SK-N-SH treated with all-trans-retinoic acid at 6 μM for 48 hours (cell line): ENCODE data around the gene TUBA4A.

Source experiments
- ATAC-seq: fragments of 200-7000 bp; cut with Tn5 transposase; 3 replicates; pipeline ENCODE4 v1.9.1; 2020; ENCODE audit warnings: mild to moderate bottlenecking, moderate library complexity
- ARNTL ChIP-seq: fragments of 450-650 bp; formaldehyde crosslinking; IDR thresholded peaks from 2 replicates; pipeline ENCODE4 v1.5.0; 2020; ENCODE audit warnings: low read depth, mild to moderate bottlenecking, moderate library complexity, borderline replicate concordance
- BACH2 ChIP-seq: fragments of 250-450 bp; sonication (Bioruptor Pico); IDR thresholded peaks from 2 replicates; pipeline ENCODE4 v1.9.0; 2021; ENCODE audit warnings: mild to moderate bottlenecking, borderline replicate concordance
- CREB5 ChIP-seq: fragments of 250-450 bp; sonication (Bioruptor Pico); IDR thresholded peaks from 2 replicates; pipeline ENCODE4 v1.5.1; 2020; ENCODE audit warnings: low read depth, mild to moderate bottlenecking, moderate library complexity
- CSDC2 ChIP-seq: fragments of 250-450 bp; sonication (Bioruptor Pico); IDR thresholded peaks from 2 replicates; pipeline ENCODE4 v1.5.0; 2020; ENCODE audit warnings: mild to moderate bottlenecking, moderate library complexity
- ESRRG ChIP-seq: fragments of 250-450 bp; sonication (Bioruptor Pico); IDR thresholded peaks from 2 replicates; pipeline ENCODE4 v1.6.1; 2021; ENCODE audit warnings: mild to moderate bottlenecking
- GLIS3 ChIP-seq: fragments of 250-450 bp; sonication (Bioruptor Pico); IDR thresholded peaks from 2 replicates; pipeline ENCODE4 v1.5.0; 2020; ENCODE audit warnings: mild to moderate bottlenecking, moderate library complexity
- ISL1 ChIP-seq: fragments of 250-450 bp; sonication (Bioruptor Pico); IDR thresholded peaks from 2 replicates; pipeline ENCODE4 v2.1.2; 2022; ENCODE audit warnings: mild to moderate bottlenecking, moderate library complexity
- OSR1 ChIP-seq: fragments of 250-450 bp; sonication (Bioruptor Pico); IDR thresholded peaks from 2 replicates; pipeline ENCODE4 v1.8.0; 2022; ENCODE audit warnings: moderate library complexity, mild to moderate bottlenecking, inconsistent platforms
- POU6F1 ChIP-seq: fragments of 250-450 bp; sonication (Bioruptor Pico); IDR thresholded peaks from 2 replicates; pipeline ENCODE4 v1.8.0; 2021; ENCODE audit warnings: low read depth, mild to moderate bottlenecking, moderate library complexity, borderline replicate concordance
- PPARA ChIP-seq: fragments of 250-450 bp; sonication (Bioruptor Pico); IDR thresholded peaks from 2 replicates; pipeline ENCODE4 v1.5.0; 2020; ENCODE audit warnings: mild to moderate bottlenecking, borderline replicate concordance
- RARB ChIP-seq: fragments of 250-450 bp; sonication (Bioruptor Pico); IDR thresholded peaks from 2 replicates; pipeline ENCODE4 v1.8.0; 2021; ENCODE audit warnings: mild to moderate bottlenecking, moderate library complexity
- SNAI2 ChIP-seq: fragments of 250-450 bp; sonication (Bioruptor Pico); IDR thresholded peaks from 2 replicates; pipeline ENCODE4 v1.5.0; 2020; ENCODE audit warnings: mild to moderate bottlenecking, moderate library complexity
- TOX ChIP-seq: fragments of 250-450 bp; sonication (Bioruptor Pico); IDR thresholded peaks from 2 replicates; pipeline ENCODE4 v1.8.0; 2021; ENCODE audit warnings: mild to moderate bottlenecking, moderate library complexity, borderline replicate concordance
- ZC3H10 ChIP-seq: fragments of 250-450 bp; sonication (Bioruptor Pico); IDR thresholded peaks from 2 replicates; pipeline ENCODE4 v1.5.1; 2021; ENCODE audit warnings: mild to moderate bottlenecking, moderate library complexity
- ZFP3 ChIP-seq: fragments of 250-450 bp; sonication (Bioruptor Pico); IDR thresholded peaks from 2 replicates; pipeline ENCODE4 v1.5.0; 2020; ENCODE audit warnings: mild to moderate bottlenecking, moderate library complexity
- ZFP30 ChIP-seq: fragments of 450-650 bp; formaldehyde crosslinking; IDR thresholded peaks from 2 replicates; pipeline ENCODE4 v1.5.0; 2022; ENCODE audit warnings: mild to moderate bottlenecking, moderate library complexity
- ZNF565 ChIP-seq: fragments of 450-650 bp; formaldehyde crosslinking; conservative IDR thresholded peaks from 2 replicates; pipeline ENCODE4 v1.5.0; 2020; ENCODE audit warnings: low read depth, mild to moderate bottlenecking, moderate library complexity
- ZNF70 ChIP-seq: fragments of 450-650 bp; formaldehyde crosslinking; IDR thresholded peaks from 2 replicates; pipeline ENCODE4 v1.5.0; 2020; ENCODE audit warnings: mild to moderate bottlenecking, moderate library complexity
- ZNF8 ChIP-seq: fragments of 450-650 bp; formaldehyde crosslinking; IDR thresholded peaks from 2 replicates; pipeline ENCODE4 v1.5.0; 2020; ENCODE audit warnings: mild to moderate bottlenecking, moderate library complexity
- TF ChIP-seq, protein P1 (sequence below): fragments of 250-450 bp; sonication (Bioruptor Pico); IDR thresholded peaks from 2 replicates; pipeline ENCODE4 v1.8.0; 2020; ENCODE audit warnings: mild to moderate bottlenecking, moderate library complexity, borderline replicate concordance

TUBA4A gene

DNA sequence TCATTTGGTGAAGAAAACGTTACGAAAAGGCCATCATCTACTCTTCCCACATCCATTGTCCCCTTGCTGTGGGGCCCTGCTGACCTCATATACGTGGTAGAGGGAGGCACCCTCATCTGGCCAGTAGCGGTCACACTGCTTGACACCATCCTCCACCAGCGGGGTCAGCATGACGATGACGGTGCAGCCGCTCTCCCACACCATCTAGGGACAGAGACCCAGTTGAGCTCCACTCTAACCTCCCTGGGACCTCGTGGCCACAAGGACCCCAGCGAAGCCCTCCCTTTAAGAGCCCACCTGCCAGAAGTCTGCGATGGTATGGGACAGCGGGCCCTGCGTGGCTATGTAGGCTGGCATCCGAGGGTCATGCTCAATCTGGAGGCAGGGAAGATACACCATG, 42.4 kb upstream of the TUBA4A start (continued):
- TF ChIP-seq POU6F1 (CRISPR knock-in tag) (no peak), SNAI2 (no peak), ZFP30 (no peak), PPARA (no peak), ESRRG (no peak), CREB5 (no peak), TOX (CRISPR knock-in tag) (no peak), OSR1 (no peak)

DNA sequence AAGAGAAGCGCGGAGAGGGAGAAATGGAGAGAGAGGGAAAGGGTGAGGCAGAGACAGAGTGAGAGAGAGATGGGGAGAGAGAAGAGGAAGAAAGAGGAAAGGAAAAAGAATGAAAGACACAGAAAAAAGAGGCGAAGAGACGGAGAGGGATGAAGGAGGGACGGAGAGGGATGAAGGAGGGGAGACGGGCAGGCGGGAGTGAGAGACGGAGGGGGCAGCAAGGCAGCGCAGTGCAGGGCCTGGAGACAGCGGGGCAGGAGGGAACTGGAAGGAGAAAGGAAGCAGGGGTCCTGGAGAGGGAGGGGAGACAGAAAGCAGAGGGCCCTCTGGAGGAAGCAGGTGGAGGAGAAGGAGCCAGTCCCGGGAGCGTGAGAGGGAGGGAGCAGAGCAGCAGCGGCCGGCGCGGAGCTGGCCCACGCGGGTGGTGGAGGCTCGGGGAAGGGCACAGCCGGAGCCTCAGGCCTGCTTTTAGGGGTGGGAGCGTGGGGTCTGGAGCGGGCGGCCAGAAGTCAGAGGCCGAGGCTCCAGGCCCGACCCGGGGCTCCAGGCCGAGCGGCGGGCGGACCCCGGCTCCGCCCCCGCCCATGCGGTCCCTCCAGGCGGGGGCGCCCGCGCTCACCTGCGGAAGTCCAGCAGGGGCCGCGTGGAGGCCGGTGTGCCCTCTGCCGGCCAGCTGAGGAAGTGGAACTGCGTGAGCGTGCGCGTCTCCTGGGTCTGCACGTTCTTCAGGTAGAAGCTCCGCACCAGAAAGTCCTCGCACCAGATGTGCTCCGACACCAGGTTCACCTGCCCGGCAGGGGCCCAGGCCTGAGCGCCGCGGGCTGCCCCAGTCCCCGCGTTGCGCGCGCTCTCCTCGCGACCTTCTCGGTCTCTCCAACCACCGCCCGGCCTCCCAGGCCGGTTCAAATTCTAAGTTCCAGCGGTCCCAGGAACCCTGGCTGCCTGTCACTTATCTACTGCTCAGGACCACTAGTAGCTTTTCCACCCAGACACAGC, 40.9 kb upstream of the TUBA4A start:
- ATAC-seq = peak; percentile 86
- TF ChIP-seq ZC3H10 (no peak), ESRRG (no peak), OSR1 (no peak), ZNF565 (CRISPR knock-in tag) (no peak), ISL1 (CRISPR knock-in tag) (no peak), CSDC2 (CRISPR knock-in tag) (no peak), SNAI2 (no peak), ARNTL (CRISPR knock-in tag) (no peak), ZFP30 (no peak), ZNF8 (CRISPR knock-in tag) (no peak), ZNF70 (CRISPR knock-in tag) (no peak)
- TF ChIP-seq, protein P1, sequence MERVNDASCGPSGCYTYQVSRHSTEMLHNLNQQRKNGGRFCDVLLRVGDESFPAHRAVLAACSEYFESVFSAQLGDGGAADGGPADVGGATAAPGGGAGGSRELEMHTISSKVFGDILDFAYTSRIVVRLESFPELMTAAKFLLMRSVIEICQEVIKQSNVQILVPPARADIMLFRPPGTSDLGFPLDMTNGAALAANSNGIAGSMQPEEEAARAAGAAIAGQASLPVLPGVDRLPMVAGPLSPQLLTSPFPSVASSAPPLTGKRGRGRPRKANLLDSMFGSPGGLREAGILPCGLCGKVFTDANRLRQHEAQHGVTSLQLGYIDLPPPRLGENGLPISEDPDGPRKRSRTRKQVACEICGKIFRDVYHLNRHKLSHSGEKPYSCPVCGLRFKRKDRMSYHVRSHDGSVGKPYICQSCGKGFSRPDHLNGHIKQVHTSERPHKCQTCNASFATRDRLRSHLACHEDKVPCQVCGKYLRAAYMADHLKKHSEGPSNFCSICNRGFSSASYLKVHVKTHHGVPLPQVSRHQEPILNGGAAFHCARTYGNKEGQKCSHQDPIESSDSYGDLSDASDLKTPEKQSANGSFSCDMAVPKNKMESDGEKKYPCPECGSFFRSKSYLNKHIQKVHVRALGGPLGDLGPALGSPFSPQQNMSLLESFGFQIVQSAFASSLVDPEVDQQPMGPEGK = no peak

DNA sequence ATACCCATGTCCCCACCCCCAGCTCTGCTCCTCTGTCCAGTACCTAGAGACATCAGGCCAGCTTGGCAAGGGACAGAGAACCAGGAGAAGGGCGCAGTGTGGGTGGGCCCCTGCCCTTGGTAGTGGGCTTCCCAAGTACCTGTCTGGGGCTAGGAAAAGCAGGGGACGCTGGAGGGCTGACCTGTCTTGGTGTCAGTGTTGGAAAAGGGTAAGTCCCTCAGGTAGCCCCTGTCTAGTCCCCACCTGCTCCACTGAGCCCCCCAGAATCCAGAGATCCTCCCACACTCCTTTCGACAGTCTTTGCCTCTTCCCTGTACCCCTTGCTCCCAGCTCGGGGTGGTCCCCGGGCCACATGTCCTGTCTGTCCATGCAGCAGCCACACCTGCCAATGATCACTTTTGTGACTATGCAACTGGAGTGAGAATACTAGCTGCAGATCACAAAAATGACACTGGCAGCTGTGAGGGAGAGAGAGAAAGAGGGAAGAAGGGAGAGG, 40.1 kb upstream of the TUBA4A start:
- TF ChIP-seq RARB (CRISPR knock-in tag) = no peak
- no peak for TF ChIP-seq TOX (CRISPR knock-in tag)
- TF ChIP-seq PPARA = no peak
- TF ChIP-seq ARNTL (CRISPR knock-in tag) = no peak
- TF ChIP-seq ZNF565 (CRISPR knock-in tag) = no peak
- TF ChIP-seq ESRRG = no peak
- TF ChIP-seq GLIS3 (CRISPR knock-in tag) = no peak
- no peak for TF ChIP-seq ZNF70 (CRISPR knock-in tag)
- TF ChIP-seq BACH2 (CRISPR knock-in tag) = no peak
- no peak for TF ChIP-seq ZFP30
- TF ChIP-seq CSDC2 (CRISPR knock-in tag) = no peak
- TF ChIP-seq ZNF8 (CRISPR knock-in tag) = no peak

DNA sequence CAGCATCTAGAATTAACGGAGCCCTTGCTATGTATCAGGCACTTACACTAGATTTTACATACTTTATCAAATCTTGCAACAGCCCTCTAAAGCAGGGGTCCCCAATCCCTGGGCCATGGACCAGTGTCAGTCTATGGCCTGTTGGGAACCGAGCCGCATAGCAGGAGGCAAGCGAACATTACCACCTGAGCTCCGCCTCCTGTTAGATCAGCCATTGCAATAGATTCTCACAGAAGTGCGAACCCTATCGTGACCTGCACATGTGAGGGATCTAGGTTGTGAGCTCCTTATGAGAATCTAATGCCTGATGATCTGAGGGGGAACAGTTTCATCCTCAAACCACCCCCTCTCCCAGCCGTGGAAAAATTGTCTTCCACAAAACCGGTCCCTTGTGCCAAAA, 38.9 kb upstream of the TUBA4A start:
- TF ChIP-seq CREB5 (no peak), PPARA (no peak), ESRRG (no peak), ZC3H10 (no peak), GLIS3 (CRISPR knock-in tag) (no peak), BACH2 (CRISPR knock-in tag) (no peak), OSR1 (no peak), ARNTL (CRISPR knock-in tag) (no peak), ZFP3 (CRISPR knock-in tag) (no peak)
- TF ChIP-seq, protein P1 = no peak
- no peak for ATAC-seq

More for the DNA sequence above, 40.1 kb upstream of the TUBA4A start:
- no peak for ATAC-seq
